HL-60 (cell line): ENCODE measurements around the gene ASIP.
A peak's percentile ranks its signal among the peaks of the same experiment; 100 is the strongest.
"Not testable (repeated sequence)": the region's sequence is repeated elsewhere in the genome, so short reads cannot be mapped to it uniquely, and the experiment has no call there.

Source experiments
- DNase-seq, 2 experiments: peaks; one replicate each; pipeline ENCODE4 v3.0.0-alpha.2; 2010 to 2020; ENCODE audit warnings: low read depth in 1 of 2, low spot score in 1 of 2
- H3K27ac ChIP-seq: fragments of 250-450 bp; sonication (Bioruptor Pico); replicated peaks from 2 replicates; pipeline ENCODE4 v1.5.1; 2020; ENCODE audit warnings: mild to moderate bottlenecking, moderate library complexity
- H3K27me3 ChIP-seq: fragments of 250-450 bp; sonication (Bioruptor Pico); 2 replicates; pipeline ENCODE4 v1.5.1; 2021; ENCODE audit warnings: mild to moderate bottlenecking, moderate library complexity; ENCODE audit not compliant: insufficient read depth, poor library complexity, severe bottlenecking
- H3K4me3 ChIP-seq: replicated peaks from 2 replicates; pipeline ENCODE4 v1.5.1; 2011; ENCODE audit warnings: mild to moderate bottlenecking, control low read depth, low read length; ENCODE audit not compliant: insufficient read depth
- GABPA ChIP-seq: IDR thresholded peaks from 2 replicates; pipeline ENCODE4 v1.6.1; 2012; ENCODE audit warnings: low read depth
- POLR2AphosphoS5 ChIP-seq: IDR thresholded peaks from 2 replicates; pipeline ENCODE4 v1.6.1; 2012; ENCODE audit warnings: low read depth
- SPI1 ChIP-seq: IDR thresholded peaks from 2 replicates; pipeline ENCODE4 v1.6.1; 2012; ENCODE audit warnings: low read depth, mild to moderate bottlenecking, borderline replicate concordance
- TF ChIP-seq, protein P1 (sequence below): IDR thresholded peaks from 2 replicates; pipeline ENCODE4 v1.6.1; 2012; ENCODE audit warnings: low read depth; ENCODE audit not compliant: insufficient replicate concordance
- TF ChIP-seq, protein P2 (sequence below): IDR thresholded peaks from one replicate; pipeline ENCODE4 v1.5.1; 2011; ENCODE audit warnings: low read length, control low read depth, inconsistent platforms; ENCODE audit not compliant: insufficient read depth

Gene ASIP

DNA sequence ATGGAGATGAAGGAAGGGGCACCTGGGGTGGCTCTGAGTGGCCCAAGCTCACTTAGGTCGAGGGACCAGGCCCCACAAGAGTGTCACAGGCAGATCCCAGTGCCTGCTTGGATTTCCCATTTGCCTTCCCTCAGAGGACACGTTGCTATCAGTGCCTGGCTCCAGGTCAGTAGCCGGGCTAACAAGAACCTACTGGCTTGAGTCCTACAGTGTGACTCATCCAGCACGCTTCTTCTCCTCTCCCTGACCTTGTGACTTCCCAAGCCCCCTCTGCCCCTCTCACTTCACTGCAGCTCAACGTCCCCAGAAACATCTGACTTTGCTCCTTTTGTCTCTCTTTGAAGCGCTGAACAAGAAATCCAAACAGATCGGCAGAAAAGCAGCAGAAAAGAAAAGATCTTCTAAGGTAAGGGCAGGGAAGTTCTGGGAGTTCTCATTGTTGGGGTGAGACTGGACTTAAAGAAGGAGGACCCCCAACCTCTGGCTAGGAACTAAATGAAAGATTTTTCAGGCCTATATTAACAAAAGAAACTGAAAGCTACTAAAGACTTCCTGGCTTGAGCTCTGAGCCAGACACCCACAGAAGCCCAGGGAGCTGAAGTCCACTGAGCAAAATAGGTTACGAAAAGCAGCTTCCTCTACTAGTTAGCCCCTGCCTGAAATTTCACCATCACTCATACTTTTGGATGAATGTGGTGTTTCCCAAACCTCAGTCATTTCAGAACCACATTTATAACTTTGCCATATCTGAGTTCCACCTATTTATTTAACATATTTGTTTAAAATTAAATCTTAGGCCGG, 21.5 kb downstream of the ASIP start:
- Histone ChIP-seq H3K4me3 (no peak overlapping the region), H3K27ac (peak overlapping the region; percentile 70), H3K27me3 (no peaks in the 10 kb centered on the region)
- peak; percentile 35 to 64 for DNase-seq
- no peak for TF ChIP-seq SPI1
- no peak for TF ChIP-seq GABPA
- no peak for TF ChIP-seq POLR2AphosphoS5
- TF ChIP-seq, protein P1, sequence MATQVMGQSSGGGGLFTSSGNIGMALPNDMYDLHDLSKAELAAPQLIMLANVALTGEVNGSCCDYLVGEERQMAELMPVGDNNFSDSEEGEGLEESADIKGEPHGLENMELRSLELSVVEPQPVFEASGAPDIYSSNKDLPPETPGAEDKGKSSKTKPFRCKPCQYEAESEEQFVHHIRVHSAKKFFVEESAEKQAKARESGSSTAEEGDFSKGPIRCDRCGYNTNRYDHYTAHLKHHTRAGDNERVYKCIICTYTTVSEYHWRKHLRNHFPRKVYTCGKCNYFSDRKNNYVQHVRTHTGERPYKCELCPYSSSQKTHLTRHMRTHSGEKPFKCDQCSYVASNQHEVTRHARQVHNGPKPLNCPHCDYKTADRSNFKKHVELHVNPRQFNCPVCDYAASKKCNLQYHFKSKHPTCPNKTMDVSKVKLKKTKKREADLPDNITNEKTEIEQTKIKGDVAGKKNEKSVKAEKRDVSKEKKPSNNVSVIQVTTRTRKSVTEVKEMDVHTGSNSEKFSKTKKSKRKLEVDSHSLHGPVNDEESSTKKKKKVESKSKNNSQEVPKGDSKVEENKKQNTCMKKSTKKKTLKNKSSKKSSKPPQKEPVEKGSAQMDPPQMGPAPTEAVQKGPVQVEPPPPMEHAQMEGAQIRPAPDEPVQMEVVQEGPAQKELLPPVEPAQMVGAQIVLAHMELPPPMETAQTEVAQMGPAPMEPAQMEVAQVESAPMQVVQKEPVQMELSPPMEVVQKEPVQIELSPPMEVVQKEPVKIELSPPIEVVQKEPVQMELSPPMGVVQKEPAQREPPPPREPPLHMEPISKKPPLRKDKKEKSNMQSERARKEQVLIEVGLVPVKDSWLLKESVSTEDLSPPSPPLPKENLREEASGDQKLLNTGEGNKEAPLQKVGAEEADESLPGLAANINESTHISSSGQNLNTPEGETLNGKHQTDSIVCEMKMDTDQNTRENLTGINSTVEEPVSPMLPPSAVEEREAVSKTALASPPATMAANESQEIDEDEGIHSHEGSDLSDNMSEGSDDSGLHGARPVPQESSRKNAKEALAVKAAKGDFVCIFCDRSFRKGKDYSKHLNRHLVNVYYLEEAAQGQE, result no peak
- TF ChIP-seq, protein P2, sequence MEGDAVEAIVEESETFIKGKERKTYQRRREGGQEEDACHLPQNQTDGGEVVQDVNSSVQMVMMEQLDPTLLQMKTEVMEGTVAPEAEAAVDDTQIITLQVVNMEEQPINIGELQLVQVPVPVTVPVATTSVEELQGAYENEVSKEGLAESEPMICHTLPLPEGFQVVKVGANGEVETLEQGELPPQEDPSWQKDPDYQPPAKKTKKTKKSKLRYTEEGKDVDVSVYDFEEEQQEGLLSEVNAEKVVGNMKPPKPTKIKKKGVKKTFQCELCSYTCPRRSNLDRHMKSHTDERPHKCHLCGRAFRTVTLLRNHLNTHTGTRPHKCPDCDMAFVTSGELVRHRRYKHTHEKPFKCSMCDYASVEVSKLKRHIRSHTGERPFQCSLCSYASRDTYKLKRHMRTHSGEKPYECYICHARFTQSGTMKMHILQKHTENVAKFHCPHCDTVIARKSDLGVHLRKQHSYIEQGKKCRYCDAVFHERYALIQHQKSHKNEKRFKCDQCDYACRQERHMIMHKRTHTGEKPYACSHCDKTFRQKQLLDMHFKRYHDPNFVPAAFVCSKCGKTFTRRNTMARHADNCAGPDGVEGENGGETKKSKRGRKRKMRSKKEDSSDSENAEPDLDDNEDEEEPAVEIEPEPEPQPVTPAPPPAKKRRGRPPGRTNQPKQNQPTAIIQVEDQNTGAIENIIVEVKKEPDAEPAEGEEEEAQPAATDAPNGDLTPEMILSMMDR, result no peak

DNA sequence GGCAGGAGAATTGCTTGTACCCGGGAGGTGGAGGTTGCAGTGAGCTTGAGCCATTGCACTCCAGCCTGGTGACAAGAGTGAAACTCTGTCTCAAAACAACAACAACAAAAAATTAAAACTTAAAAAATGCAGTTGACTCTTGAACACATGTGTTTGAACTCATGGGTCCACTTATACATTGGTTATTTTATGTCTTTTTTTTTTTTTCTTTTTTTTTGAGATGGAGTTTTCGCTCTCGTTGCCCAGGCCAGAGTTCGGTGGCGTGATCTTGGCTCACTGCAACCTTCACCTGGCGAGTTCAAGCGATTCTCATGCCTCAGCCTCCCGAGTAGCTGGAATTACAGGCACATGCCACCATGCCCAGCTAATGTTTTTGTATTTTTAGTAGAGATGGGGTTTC, 22.2 kb downstream of the ASIP start:
- DNase-seq, H3K27me3 ChIP-seq, H3K27ac ChIP-seq, H3K4me3 ChIP-seq: not testable (repeated sequence)

DNA sequence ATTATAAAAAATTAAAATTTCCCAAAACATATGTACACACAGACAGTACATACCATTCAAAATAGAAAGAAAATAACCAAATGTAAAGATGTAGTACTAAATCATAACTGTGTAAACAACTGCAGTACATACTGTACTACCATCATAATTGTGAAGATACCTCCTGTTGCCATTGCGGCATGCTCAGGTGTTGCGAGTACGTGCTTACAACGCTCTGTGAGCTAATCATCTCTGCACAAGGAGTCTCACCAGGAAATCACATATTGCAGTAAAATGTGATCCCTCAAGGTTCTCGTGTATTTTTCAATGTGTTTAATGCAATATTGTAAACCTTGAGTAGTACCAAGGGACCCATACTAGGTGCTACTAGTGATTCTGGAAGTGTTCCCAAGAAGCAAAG, 22.9 kb downstream of the ASIP start:
- no peak overlapping the region for H3K27ac ChIP-seq
- TF ChIP-seq POLR2AphosphoS5 (no peak), GABPA (no peak), SPI1 (no peak)
- TF ChIP-seq, protein P2, result no peak
- TF ChIP-seq, protein P1, result no peak
- no peaks in the 10 kb centered on the region for H3K27me3 ChIP-seq
- H3K4me3 ChIP-seq, result no peak overlapping the region
- peak in 1 of 2 experiments; percentile 21 for DNase-seq

DNA sequence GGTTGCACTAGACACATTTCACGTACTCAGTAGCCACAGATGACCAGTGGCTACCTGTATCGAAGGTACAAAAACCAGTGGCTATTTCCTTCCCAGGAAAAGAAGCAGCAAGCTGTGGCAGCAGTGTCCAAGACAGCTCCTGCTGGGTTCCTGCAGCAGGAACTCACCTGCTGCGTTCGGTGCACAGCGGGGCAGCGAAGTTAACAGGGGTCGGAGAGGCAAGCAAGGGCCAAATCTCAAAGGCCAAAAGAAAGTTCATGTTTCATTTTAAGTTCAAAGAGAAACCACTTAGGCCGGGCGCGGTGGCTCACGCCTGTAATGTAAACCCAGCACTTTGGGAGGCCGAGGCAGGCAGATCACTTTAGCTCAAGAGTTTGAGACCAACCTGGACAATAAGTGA, 26.9 kb downstream of the ASIP start:
- TF ChIP-seq SPI1, result no peak
- TF ChIP-seq, protein P1, result no peak
- TF ChIP-seq, protein P2, result no peak
- TF ChIP-seq GABPA, result no peak
- no peak for TF ChIP-seq POLR2AphosphoS5
- H3K27me3 ChIP-seq, result no peaks in the 10 kb centered on the region
- no peak overlapping the region for H3K4me3 ChIP-seq
- no peak overlapping the region for H3K27ac ChIP-seq
- no peak for DNase-seq
